Measurements from ENCODE around the gene ECHDC1.

DNA sequence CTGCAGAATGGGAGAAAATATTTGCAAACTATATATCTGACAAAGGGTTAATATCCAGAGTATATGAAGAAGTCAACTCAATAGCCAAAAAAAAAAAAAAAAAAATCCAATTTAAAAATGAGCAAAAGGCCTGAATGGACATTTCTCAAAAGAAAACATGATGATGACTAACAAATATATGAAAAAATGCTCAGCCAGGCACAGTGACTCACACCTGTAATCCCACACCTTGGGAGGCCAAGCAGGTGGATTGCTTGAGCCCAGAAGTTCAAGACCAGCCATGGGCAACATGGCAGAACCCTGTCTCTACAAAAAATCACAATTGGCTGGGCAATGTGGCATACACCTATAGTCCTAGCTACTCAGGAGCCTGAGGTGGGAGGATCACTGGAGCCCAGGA is 2.1 kb upstream of the ECHDC1 start:
- no peak for TF ChIP-seq CTCF (IDR thresholded peaks at IDR 0.05; ENCODE audit: low read length)
- TF ChIP-seq EZH2 (IDR thresholded peaks at IDR 0.05; ENCODE audit: borderline replicate concordance, low read length), result no peak

Measured in OCI-LY1 (cell line).